PC-3 (cell line): ENCODE results near the gene GRAMD2A. TPM values are rescaled to one million over a fixed set of nuclear protein-coding genes. Genes with fewer than 3 reads are reported as not detected.

Experiments used
- ATAC-seq: fragments of 200-7000 bp; cut with Tn5 transposase; 2 replicates; pipeline ENCODE4 v1.9.1; 2020; ENCODE audit warnings: mild to moderate bottlenecking, moderate library complexity
- BruUV-seq: library from RNA; stranded (reverse); fragments of 400-500 nt; replicated peaks from 2 replicates; lab custom pipeline; 2021; lab: Mats Ljungman, UMichigan
- CTCF ChIA-PET: fragments of 300-600 bp; sonication (Branson Sonifier 250); formaldehyde crosslinking; loops from one replicate; lab custom pipeline; 2022; ENCODE audit warnings: antibody characterized with exemption; lab: Charles Lee
- POLR2A ChIA-PET: fragments of 300-600 bp; sonication (Branson Sonifier 250); formaldehyde crosslinking; loops from one replicate; lab custom pipeline; 2022; ENCODE audit warnings: antibody characterized with exemption; ENCODE audit not compliant: unreplicated experiment; lab: Charles Lee
- DNase-seq: peaks from one replicate; pipeline ENCODE4 v3.0.0-alpha.2; 2015
- H2AFZ ChIP-seq: fragments of 300-600 bp; sonication (generic); 2 replicates; pipeline ENCODE4 v1.6.0; 2016; ENCODE audit warnings: antibody characterized with exemption, low read length
- H3F3A ChIP-seq: fragments of 300-600 bp; sonication (generic); one replicate; pipeline ENCODE4 v1.6.0; 2017; ENCODE audit warnings: antibody characterized with exemption, low read length, control low read depth, mild to moderate bottlenecking; ENCODE audit not compliant: unreplicated experiment
- H3K27ac ChIP-seq: fragments of 300-600 bp; sonication (generic); 2 replicates; pipeline ENCODE4 v1.5.1; 2016; ENCODE audit warnings: mild to moderate bottlenecking, low read length
- H3K27me3 ChIP-seq: fragments of 300-600 bp; sonication (generic); 2 replicates; pipeline ENCODE4 v1.6.1; 2016; ENCODE audit warnings: low read length, mixed read lengths
- H3K36me3 ChIP-seq: fragments of 300-600 bp; sonication (generic); 2 replicates; pipeline ENCODE4 v1.6.1; 2016; ENCODE audit warnings: low read depth, mixed run types, low read length, mixed read lengths
- H3K4me1 ChIP-seq: fragments of 300-600 bp; sonication (generic); 2 replicates; pipeline ENCODE4 v1.5.1; 2016; ENCODE audit warnings: low read length; ENCODE audit not compliant: insufficient read depth
- H3K4me2 ChIP-seq: fragments of 300-600 bp; sonication (generic); 2 replicates; pipeline ENCODE4 v1.6.0; 2016; ENCODE audit warnings: low read length
- H3K4me3 ChIP-seq: fragments of 300-600 bp; sonication (generic); 2 replicates; pipeline ENCODE4 v1.5.1; 2016; ENCODE audit warnings: mild to moderate bottlenecking, low read length, mixed read lengths
- H3K79me2 ChIP-seq: fragments of 300-600 bp; sonication (generic); 2 replicates; pipeline ENCODE4 v1.6.1; 2017; ENCODE audit warnings: low read length, mixed read lengths
- H3K9ac ChIP-seq: fragments of 300-600 bp; sonication (generic); 2 replicates; pipeline ENCODE4 v1.6.0; 2016; ENCODE audit warnings: mild to moderate bottlenecking, low read length
- H3K9me2 ChIP-seq: fragments of 300-600 bp; sonication (generic); replicated peaks from 2 replicates; pipeline ENCODE4 v1.6.1; 2016; ENCODE audit warnings: mixed run types, low read length, mixed read lengths
- H3K9me3 ChIP-seq: fragments of 300-600 bp; sonication (generic); 2 replicates; pipeline ENCODE4 v1.6.1; 2016; ENCODE audit warnings: low read length, mixed read lengths
- H4K20me1 ChIP-seq: fragments of 300-600 bp; sonication (generic); 2 replicates; pipeline ENCODE4 v1.6.1; 2016; ENCODE audit warnings: low read length, mixed read lengths
- EZH2 ChIP-seq: fragments of 300-600 bp; sonication (generic); IDR thresholded peaks from one replicate; pipeline ENCODE4 v1.6.1; 2017; ENCODE audit warnings: antibody characterized with exemption, mild to moderate bottlenecking, low read length; ENCODE audit not compliant: unreplicated experiment
- EZH2phosphoT487 ChIP-seq: fragments of 300-600 bp; sonication (generic); IDR thresholded peaks from 2 replicates; pipeline ENCODE4 v1.6.1; 2018; ENCODE audit warnings: mild to moderate bottlenecking, antibody characterized with exemption, low read length, borderline replicate concordance
- intact Hi-C: fragments of 100-400 bp; cut with micrococcal nuclease; formaldehyde crosslinking; loops from 2 replicates; pipeline ENCODE4 v1.9.0; 2023
- total RNA-seq: library from RNA; depleted of rRNA; stranded (reverse); fragments of >200 nt; gene quantifications from 2 replicates; pipeline ENCODE4 v1.2.3, GENCODE V29; 2014
- TF ChIP-seq, protein P1 (sequence below): fragments of 300-600 bp; sonication (generic); conservative IDR thresholded peaks from 2 replicates; pipeline ENCODE4 v1.5.1; 2017; ENCODE audit warnings: antibody characterized with exemption, low read depth, mild to moderate bottlenecking, low read length

GRAMD2A gene
- total RNA-seq, 1 experiment from 2014 or later = 0.07 TPM

DNA sequence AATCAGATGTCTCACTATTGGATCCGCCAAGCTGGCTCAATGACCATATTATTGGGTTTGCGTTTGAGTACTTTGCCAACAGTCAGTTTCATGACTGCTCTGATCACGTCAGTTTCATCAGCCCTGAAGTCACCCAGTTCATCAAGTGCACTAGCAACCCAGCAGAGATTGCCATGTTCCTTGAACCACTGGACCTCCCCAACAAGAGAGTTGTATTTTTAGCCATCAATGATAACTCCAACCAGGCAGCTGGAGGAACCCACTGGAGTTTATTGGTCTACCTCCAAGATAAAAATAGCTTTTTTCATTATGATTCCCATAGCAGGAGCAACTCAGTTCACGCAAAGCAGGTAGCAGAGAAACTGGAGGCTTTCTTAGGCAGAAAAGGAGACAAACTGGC, 57.9 kb downstream of the GRAMD2A start:
- Histone ChIP-seq H3K9ac (no peak overlapping the region), H2AFZ (no peak overlapping the region), H3K4me1 (no peaks in the 10 kb centered on the region), H3K4me2 (no peak overlapping the region), H4K20me1 (no peaks in the 10 kb centered on the region), H3K27me3 (no peaks in the 10 kb centered on the region), H3K27ac (no peak overlapping the region), H3K9me2 (no peaks in the 10 kb centered on the region), H3K9me3 (no peaks in the 10 kb centered on the region), H3K36me3 (no peaks in the 10 kb centered on the region), H3K4me3 (no peak overlapping the region), H3K79me2 (no peaks in the 10 kb centered on the region), H3F3A (no peaks in the 10 kb centered on the region)
- ATAC-seq = no peak
- TF ChIP-seq EZH2phosphoT487 = no peak
- TF ChIP-seq, protein P1, sequence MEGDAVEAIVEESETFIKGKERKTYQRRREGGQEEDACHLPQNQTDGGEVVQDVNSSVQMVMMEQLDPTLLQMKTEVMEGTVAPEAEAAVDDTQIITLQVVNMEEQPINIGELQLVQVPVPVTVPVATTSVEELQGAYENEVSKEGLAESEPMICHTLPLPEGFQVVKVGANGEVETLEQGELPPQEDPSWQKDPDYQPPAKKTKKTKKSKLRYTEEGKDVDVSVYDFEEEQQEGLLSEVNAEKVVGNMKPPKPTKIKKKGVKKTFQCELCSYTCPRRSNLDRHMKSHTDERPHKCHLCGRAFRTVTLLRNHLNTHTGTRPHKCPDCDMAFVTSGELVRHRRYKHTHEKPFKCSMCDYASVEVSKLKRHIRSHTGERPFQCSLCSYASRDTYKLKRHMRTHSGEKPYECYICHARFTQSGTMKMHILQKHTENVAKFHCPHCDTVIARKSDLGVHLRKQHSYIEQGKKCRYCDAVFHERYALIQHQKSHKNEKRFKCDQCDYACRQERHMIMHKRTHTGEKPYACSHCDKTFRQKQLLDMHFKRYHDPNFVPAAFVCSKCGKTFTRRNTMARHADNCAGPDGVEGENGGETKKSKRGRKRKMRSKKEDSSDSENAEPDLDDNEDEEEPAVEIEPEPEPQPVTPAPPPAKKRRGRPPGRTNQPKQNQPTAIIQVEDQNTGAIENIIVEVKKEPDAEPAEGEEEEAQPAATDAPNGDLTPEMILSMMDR = no peak
- TF ChIP-seq EZH2 = no peak
- POLR2A ChIA-PET = no interaction called here
- CTCF ChIA-PET = no interaction called here
- no peak for DNase-seq
- BruUV-seq = no TSS peak
- intact Hi-C loops = no loop called here

DNA sequence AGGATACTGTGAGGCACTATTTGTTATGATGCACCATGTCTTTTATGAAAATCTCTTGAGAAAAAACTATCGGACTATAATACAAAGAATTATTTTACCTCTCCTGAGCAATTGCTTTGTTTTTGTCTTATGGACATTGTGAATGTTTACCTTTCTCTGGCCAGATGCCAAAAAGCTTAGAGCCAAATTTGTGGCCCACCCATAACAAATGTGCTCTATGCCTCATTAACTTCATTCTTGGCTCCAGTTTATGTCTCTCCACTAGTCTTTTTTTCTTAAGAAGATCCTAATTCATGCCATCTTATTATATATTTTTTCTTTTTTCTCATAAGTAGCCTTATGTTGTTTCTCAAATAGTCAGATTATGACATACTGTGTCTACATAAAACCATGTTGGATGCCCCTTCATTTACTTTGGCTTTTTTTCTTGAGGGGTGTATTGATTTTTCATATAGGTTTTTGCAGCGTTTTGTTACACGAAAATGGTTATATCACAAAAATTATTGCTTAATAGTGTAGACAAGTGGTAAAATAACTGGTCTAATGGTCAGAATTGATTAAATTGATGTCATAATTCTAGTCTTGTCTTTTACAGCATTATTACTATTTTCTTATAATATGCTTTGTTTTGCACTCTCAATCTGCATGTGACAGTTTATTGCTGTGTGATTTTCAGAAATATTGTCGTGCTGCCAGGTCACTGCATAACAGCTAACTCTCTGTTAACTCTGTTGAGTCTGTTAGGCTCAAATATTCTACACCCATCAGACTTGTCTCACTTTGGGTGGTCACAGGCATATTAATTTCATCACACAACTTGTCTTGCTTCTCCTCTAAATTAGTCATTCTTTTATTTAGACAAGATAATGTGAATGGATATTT, 61.2 kb downstream of the GRAMD2A start:
- Histone ChIP-seq H3K4me3 (no peak overlapping the region), H3K79me2 (no peaks in the 10 kb centered on the region), H3K27me3 (no peaks in the 10 kb centered on the region), H3K36me3 (no peaks in the 10 kb centered on the region), H3K9me3 (no peaks in the 10 kb centered on the region), H3K9me2 (no peaks in the 10 kb centered on the region), H3K27ac (no peak overlapping the region), H4K20me1 (no peaks in the 10 kb centered on the region), H3K9ac (no peak overlapping the region), H3K4me2 (no peak overlapping the region), H3F3A (no peaks in the 10 kb centered on the region), H3K4me1 (no peaks in the 10 kb centered on the region), H2AFZ (no peak overlapping the region)
- TF ChIP-seq EZH2phosphoT487 = no peak
- TF ChIP-seq, protein P1 = no peak
- TF ChIP-seq EZH2 = no peak
- ATAC-seq = no peak
- ChIA-PET CTCF (no interaction called here), POLR2A (no interaction called here)
- no TSS peak for BruUV-seq
- intact Hi-C loops = no loop called here
- peak; percentile 30 for DNase-seq

DNA sequence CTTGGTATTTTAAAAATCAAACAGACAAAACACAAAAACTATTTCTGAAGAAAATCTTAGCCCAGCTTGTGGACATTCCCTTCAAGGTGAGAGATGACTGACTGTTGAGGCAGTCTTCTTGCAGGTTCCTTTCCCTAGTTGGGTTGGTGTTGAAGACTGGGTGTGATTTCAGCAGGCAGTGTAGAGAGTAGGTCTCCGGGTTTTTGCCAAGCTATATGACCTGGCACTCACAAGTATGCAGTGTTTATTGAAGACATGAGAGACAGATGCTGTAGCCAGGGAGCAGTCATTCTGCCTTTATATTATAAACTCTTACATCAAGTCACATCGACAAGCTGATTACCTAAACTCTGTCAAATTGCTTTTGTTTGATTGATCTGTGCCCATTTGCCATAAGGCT, 61.9 kb downstream of the GRAMD2A start:
- Histone ChIP-seq H3F3A (no peaks in the 10 kb centered on the region), H3K36me3 (no peaks in the 10 kb centered on the region), H3K27me3 (no peaks in the 10 kb centered on the region), H3K9me3 (no peaks in the 10 kb centered on the region), H3K9ac (no peak overlapping the region), H4K20me1 (no peaks in the 10 kb centered on the region), H3K27ac (no peak overlapping the region), H3K4me1 (no peaks in the 10 kb centered on the region), H3K4me2 (no peak overlapping the region), H3K9me2 (no peaks in the 10 kb centered on the region), H3K79me2 (no peaks in the 10 kb centered on the region), H2AFZ (no peak overlapping the region), H3K4me3 (no peak overlapping the region)
- CTCF ChIA-PET = no interaction called here
- TF ChIP-seq EZH2phosphoT487 = no peak
- no peak for TF ChIP-seq EZH2
- TF ChIP-seq, protein P1 = no peak
- BruUV-seq = no TSS peak
- POLR2A ChIA-PET = no interaction called here
- ATAC-seq (no peak), DNase-seq (no peak)
- intact Hi-C loops = no loop called here
